WI38 (cell line): ENCODE measurements around the gene PLEKHN1.

Source experiments
- H3K4me3 ChIP-seq: 2 replicates; pipeline ENCODE4 v1.5.1; 2011; ENCODE audit warnings: low read depth, mild to moderate bottlenecking, control low read depth, low read length
- CTCF ChIP-seq: IDR thresholded peaks from 2 replicates; pipeline ENCODE4 v1.5.1; 2012; ENCODE audit warnings: low read depth, mild to moderate bottlenecking, control low read depth, low read length

PLEKHN1 gene

GRCh38 chr1:997993-998744, 31.9 kb downstream of the PLEKHN1 start:
- TF ChIP-seq CTCF: no peak
- no peak overlapping the region for H3K4me3 ChIP-seq

- no peak for TF ChIP-seq CTCF
- H3K4me3 ChIP-seq: peak overlapping the region; percentile 65
Observed at GRCh38 chr1:998745-998994, 32.4 kb downstream of the PLEKHN1 start.

- no peak for TF ChIP-seq CTCF
- peak overlapping the region; percentile 65 for H3K4me3 ChIP-seq
Observed at GRCh38 chr1:998995-999724, 32.9 kb downstream of the PLEKHN1 start.

GRCh38 chr1:999725-1000356, 33.6 kb downstream of the PLEKHN1 start, which contains the start of gene HES4:
HES4 (minus strand) TSS chr1:1000097; CDS start chr1:999973, 124 bp downstream.
- TF ChIP-seq CTCF: no peak
- H3K4me3 ChIP-seq: peak within 1 kb of the TSS; percentile 65

GRCh38 chr1:1000357-1001056, 34.2 kb downstream of the PLEKHN1 start:
- H3K4me3 ChIP-seq: peak overlapping the region; percentile 65
- no peak for TF ChIP-seq CTCF

- H3K4me3 ChIP-seq: peak overlapping the region; percentile 65
- TF ChIP-seq CTCF: no peak
Observed at GRCh38 chr1:1001057-1001783, 34.9 kb downstream of the PLEKHN1 start.
